Caco-2 (cell line): Measurements from ENCODE around the gene COL20A1. TPM values are rescaled to one million over a fixed set of nuclear protein-coding genes. Genes with fewer than 3 reads are reported as not detected.

Source experiments
- BruUV-seq: library from RNA; stranded (reverse); fragments of 400-500 nt; replicated peaks from 2 replicates; lab custom pipeline; 2021; lab: Mats Ljungman, UMichigan
- CTCF ChIA-PET: fragments of 300-600 bp; sonication (Branson Sonifier 250); formaldehyde crosslinking; loops from one replicate; lab custom pipeline; 2022; ENCODE audit warnings: antibody characterized with exemption; lab: Charles Lee
- POLR2A ChIA-PET: fragments of 300-600 bp; sonication (Branson Sonifier 250); formaldehyde crosslinking; loops from one replicate; lab custom pipeline; 2022; ENCODE audit warnings: antibody characterized with exemption; lab: Charles Lee
- DNase-seq, 2 experiments: peaks; one replicate each; pipeline versions ENCODE4 v3.0.0 to v3.0.0-alpha.2; 2020 to 2022
- H3K27me3 ChIP-seq: replicated peaks from 2 replicates; pipeline ENCODE4 v1.6.0; 2011; ENCODE audit warnings: low read length; ENCODE audit not compliant: control insufficient read depth, insufficient read depth
- H3K36me3 ChIP-seq: 2 replicates; pipeline ENCODE4 v1.5.1; 2011; ENCODE audit warnings: low read length; ENCODE audit not compliant: control insufficient read depth, insufficient read depth
- H3K4me1 ChIP-seq: fragments of 250-450 bp; sonication (Bioruptor Pico); 2 replicates; pipeline ENCODE4 v1.5.1; 2020; ENCODE audit warnings: mild to moderate bottlenecking
- H3K4me3 ChIP-seq: 2 replicates; pipeline ENCODE4 v1.5.1; 2011; ENCODE audit warnings: low read depth, mild to moderate bottlenecking, control low read depth, low read length
- H3K9me3 ChIP-seq: fragments of 250-450 bp; sonication (Bioruptor Pico); 2 replicates; pipeline ENCODE4 v1.5.1; 2020; ENCODE audit warnings: mild to moderate bottlenecking, moderate library complexity
- H3K27ac Mint-ChIP-seq: one replicate; pipeline ENCODE4 v1.8.0; 2022; ENCODE audit warnings: mixed read lengths; ENCODE audit not compliant: unreplicated experiment
- H3K27me3 Mint-ChIP-seq: one replicate; pipeline ENCODE4 v1.8.0; 2022; ENCODE audit warnings: mixed read lengths; ENCODE audit not compliant: insufficient read depth, unreplicated experiment
- H3K36me3 Mint-ChIP-seq: one replicate; pipeline ENCODE4 v1.8.0; 2022; ENCODE audit warnings: mild to moderate bottlenecking, mixed read lengths; ENCODE audit not compliant: insufficient read depth, unreplicated experiment
- H3K4me1 Mint-ChIP-seq: one replicate; pipeline ENCODE4 v1.8.0; 2022; ENCODE audit warnings: low read depth, mixed read lengths; ENCODE audit not compliant: unreplicated experiment
- H3K4me3 Mint-ChIP-seq: one replicate; pipeline ENCODE4 v1.8.0; 2022; ENCODE audit warnings: mild to moderate bottlenecking, moderate library complexity, mixed read lengths; ENCODE audit not compliant: unreplicated experiment
- H3K9me3 Mint-ChIP-seq: one replicate; pipeline ENCODE4 v1.8.0; 2022; ENCODE audit warnings: mixed read lengths; ENCODE audit not compliant: unreplicated experiment
- CTCF ChIP-seq, 2 experiments: fragments of 200-600 bp in 1 of 2; IDR thresholded peaks; 1 replicate in 1 of 2; 2 replicates in 1 of 2; pipeline versions ENCODE4 v1.5.1 to v1.8.0; 2011 to 2022; ENCODE audit warnings: antibody characterized with exemption in 1 of 2, control low read depth in 1 of 2, inconsistent platforms in 1 of 2, low read depth in 1 of 2, low read length in 1 of 2, mild to moderate bottlenecking in 1 of 2, moderate library complexity in 1 of 2; ENCODE audit not compliant: insufficient read depth in 1 of 2, severe bottlenecking in 1 of 2, unreplicated experiment in 1 of 2
- intact Hi-C: fragments of 100-400 bp; cut with micrococcal nuclease; formaldehyde crosslinking; loops from one replicate; pipeline ENCODE4 v1.10.0; 2022; ENCODE audit not compliant: unreplicated experiment
- total RNA-seq: library from RNA; stranded (reverse); gene quantifications from 2 replicates; pipeline ENCODE4 v1.2.3, GENCODE V29; 2022

The COL20A1 gene
- total RNA-seq, 1 experiment from 2014 or later = 0.27 TPM

- ChIA-PET POLR2A (no interaction called here), CTCF (interaction anchor here (0.5 to 3.1 kb wide), 2 partner anchors 66 to 418 kb away, joined by 3 to 24 read pairs; no protein-coding TSS in a partner anchor)
- Mint-ChIP-seq H3K4me1 (no peaks in the 10 kb centered on the region), H3K27me3 (no peaks in the 10 kb centered on the region), H3K27ac (no peak overlapping the region), H3K4me3 (no peak overlapping the region), H3K9me3 (no peaks in the 10 kb centered on the region), H3K36me3 (peaks cover 91% of the 10 kb centered on the region)
- Histone ChIP-seq H3K27me3 (no peaks in the 10 kb centered on the region), H3K4me1 (no peaks in the 10 kb centered on the region), H3K4me3 (no peak overlapping the region), H3K36me3 (peaks cover 2% of the 10 kb centered on the region; the same call in 1 of the 2 replicates), H3K9me3 (no peaks in the 10 kb centered on the region)
- BruUV-seq = TSS peak; percentile 46
- no peak for DNase-seq
- intact Hi-C loops = loop anchor here (5.0 kb wide), 1 partner anchor 107 kb away; no protein-coding TSS in a partner anchor
- no peak for TF ChIP-seq CTCF (IDR thresholded peaks at IDR 0.05; ENCODE audit: insufficient read depth in 1 of 2, low read depth in 1 of 2, low read length in 1 of 2, severe bottlenecking in 1 of 2, unreplicated experiment in 1 of 2)
These were observed 3.5 kb upstream of the COL20A1 start for GRCh38 chr20:63289311-63290135.

GRCh38 chr20:63290136-63290676 is 2.8 kb upstream of the COL20A1 start:
- H3K4me1 Mint-ChIP-seq = no peaks in the 10 kb centered on the region
- DNase-seq = no peak

More at GRCh38 chr20:63290136-63290676, 2.8 kb upstream of the COL20A1 start:
- no peaks in the 10 kb centered on the region for H3K9me3 ChIP-seq
- no peak for TF ChIP-seq CTCF (IDR thresholded peaks at IDR 0.05; ENCODE audit: insufficient read depth in 1 of 2, low read depth in 1 of 2, low read length in 1 of 2, severe bottlenecking in 1 of 2, unreplicated experiment in 1 of 2)
- Mint-ChIP-seq H3K4me3 (no peak overlapping the region), H3K36me3 (peaks cover 88% of the 10 kb centered on the region), H3K27ac (no peak overlapping the region), H3K27me3 (no peaks in the 10 kb centered on the region), H3K9me3 (no peaks in the 10 kb centered on the region)
- CTCF ChIA-PET = interaction anchor here (2.1 to 3.1 kb wide), 2 partner anchors 67 to 92 kb away, joined by 7 to 24 read pairs; no protein-coding TSS in a partner anchor
- intact Hi-C loops = loop anchor here (5.0 kb wide), 1 partner anchor 108 kb away; no protein-coding TSS in a partner anchor
- H3K27me3 ChIP-seq = no peaks in the 10 kb centered on the region
- BruUV-seq = no TSS peak
- H3K36me3 ChIP-seq = peaks cover 1% of the 10 kb centered on the region; the same call in 1 of the 2 replicates
- H3K4me3 ChIP-seq = no peak overlapping the region
- POLR2A ChIA-PET = no interaction called here
- 0 out of 2 replicates have a peak, but pooled peaks cover 5% of the 10 kb centered on the region for H3K4me1 ChIP-seq
